Measurements from ENCODE around the gene COL9A3.

The COL9A3 gene

DNA sequence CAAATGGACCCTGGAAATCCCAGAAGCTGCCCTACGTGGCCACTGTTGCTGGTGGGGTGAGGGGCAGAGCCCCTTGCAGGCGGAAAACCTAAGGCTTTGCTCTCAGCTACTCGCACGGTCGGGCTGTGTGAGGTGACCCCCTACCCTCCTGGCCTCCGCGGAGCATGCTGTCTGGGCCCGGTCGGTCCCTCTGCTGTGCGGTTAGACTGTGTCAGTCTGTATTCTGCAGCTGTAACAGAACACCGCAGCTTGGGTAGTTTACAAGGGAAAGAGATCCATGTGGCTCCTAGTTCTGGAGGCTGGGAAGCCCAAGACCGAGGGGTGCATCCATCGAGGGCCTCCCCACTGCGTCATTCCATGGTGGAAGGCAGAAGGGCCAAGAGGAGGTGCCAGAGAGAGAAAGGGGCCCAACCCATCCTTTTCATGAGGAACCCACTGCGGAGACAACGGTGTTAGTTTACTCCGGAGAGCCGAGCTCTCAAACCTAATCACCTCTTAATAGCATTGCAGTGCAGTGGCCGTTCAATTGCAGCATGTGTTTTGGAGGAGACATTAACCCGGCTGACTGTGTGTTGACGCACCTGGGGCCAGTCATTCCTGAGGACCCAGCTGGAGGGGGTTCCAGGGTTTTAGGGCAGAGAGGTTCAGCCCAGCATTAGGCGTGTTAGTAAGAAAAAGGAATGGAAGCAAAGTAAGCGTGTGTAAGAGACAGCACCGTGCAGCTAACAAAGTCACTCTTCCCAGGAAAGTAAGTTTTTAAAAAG, 18.3 kb downstream of the COL9A3 start:
- H3K4me2 ChIP-seq (ENCODE audit: low read depth, low read length, poor library complexity, severe bottlenecking), result no peak overlapping the region
- no peak overlapping the region for H3K9ac ChIP-seq (ENCODE audit: low read depth, low read length, poor library complexity, severe bottlenecking)
- H3K4me3 ChIP-seq (ENCODE audit: low read length, poor library complexity, severe bottlenecking), result no peak overlapping the region
- H2AFZ ChIP-seq (ENCODE audit: low read length), result no peak overlapping the region
- no peaks in the 10 kb centered on the region for H3K9me2 ChIP-seq (replicated peaks; ENCODE audit: low read depth, low read length)
- H3K36me3 ChIP-seq (ENCODE audit: insufficient read depth, low read length), result no peaks in the 10 kb centered on the region
- no peaks in the 10 kb centered on the region for H3F3A ChIP-seq (ENCODE audit: low read depth)
- no peaks in the 10 kb centered on the region for H3K9me3 ChIP-seq (ENCODE audit: insufficient read depth, low read depth, low read length)
- H3K4me1 ChIP-seq (ENCODE audit: insufficient read depth, low read length, poor library complexity, severe bottlenecking), result no peaks in the 10 kb centered on the region
- H3K27me3 ChIP-seq (ENCODE audit: insufficient read depth, low read length, poor library complexity, severe bottlenecking), result no peaks in the 10 kb centered on the region
- no peak for TF ChIP-seq EZH2phosphoT487 (IDR thresholded peaks at IDR 0.05; ENCODE audit: borderline replicate concordance)
- TF ChIP-seq, protein P1, sequence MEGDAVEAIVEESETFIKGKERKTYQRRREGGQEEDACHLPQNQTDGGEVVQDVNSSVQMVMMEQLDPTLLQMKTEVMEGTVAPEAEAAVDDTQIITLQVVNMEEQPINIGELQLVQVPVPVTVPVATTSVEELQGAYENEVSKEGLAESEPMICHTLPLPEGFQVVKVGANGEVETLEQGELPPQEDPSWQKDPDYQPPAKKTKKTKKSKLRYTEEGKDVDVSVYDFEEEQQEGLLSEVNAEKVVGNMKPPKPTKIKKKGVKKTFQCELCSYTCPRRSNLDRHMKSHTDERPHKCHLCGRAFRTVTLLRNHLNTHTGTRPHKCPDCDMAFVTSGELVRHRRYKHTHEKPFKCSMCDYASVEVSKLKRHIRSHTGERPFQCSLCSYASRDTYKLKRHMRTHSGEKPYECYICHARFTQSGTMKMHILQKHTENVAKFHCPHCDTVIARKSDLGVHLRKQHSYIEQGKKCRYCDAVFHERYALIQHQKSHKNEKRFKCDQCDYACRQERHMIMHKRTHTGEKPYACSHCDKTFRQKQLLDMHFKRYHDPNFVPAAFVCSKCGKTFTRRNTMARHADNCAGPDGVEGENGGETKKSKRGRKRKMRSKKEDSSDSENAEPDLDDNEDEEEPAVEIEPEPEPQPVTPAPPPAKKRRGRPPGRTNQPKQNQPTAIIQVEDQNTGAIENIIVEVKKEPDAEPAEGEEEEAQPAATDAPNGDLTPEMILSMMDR (conservative IDR thresholded peaks at IDR 0.05; ENCODE audit: low read length), result no peak
- H3K79me2 ChIP-seq (ENCODE audit: insufficient read depth, low read length), result no peaks in the 10 kb centered on the region
- H4K20me1 ChIP-seq (ENCODE audit: insufficient read depth, low read length, poor library complexity, severe bottlenecking), result no peaks in the 10 kb centered on the region

DNA sequence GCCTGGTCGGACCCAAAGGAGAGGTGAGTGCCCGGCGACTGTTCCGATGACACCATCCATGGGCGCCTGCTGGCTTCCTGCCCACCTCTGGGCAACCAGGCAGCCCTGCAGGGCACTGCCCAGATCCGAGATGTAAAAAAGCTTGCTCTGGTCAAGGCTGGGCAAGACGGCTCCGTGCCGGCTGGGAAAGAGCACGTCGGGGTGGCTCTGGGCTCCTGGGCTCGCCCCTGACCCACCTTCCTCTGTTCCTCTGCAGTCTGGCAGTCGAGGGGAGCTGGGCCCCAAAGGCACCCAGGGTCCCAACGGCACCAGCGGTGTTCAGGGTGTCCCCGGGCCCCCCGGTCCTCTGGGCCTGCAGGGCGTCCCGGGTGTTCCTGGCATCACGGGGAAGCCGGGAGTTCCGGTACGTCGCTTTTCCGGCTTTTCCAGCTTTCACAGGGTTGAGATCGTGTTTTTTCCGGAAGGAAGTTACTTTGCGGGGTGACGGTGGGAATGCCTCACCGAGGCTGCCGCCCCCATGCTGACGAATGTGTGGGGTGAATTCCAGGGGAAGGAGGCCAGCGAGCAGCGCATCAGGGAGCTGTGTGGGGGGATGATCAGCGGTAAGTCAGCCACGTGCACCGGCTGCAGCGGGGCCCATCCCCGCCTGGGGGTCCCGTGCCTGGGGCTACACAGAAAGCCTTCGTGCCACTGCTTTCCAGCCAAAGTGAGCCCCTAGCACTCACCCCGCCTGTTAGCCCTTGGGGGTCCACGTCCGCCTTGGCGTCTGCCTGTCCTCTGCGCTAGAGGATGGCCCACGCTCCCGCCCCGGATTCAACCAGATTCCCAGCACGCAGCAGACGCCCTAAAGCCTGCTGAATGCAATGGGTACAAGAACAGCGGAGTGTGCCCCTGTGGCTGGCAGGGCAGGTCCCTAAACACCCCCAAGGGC, 19.3 kb downstream of the COL9A3 start:
- Histone ChIP-seq H3K4me1 (ENCODE audit: insufficient read depth, low read length, poor library complexity, severe bottlenecking) (no peaks in the 10 kb centered on the region), H3K9ac (ENCODE audit: low read depth, low read length, poor library complexity, severe bottlenecking) (no peak overlapping the region), H3F3A (ENCODE audit: low read depth) (no peaks in the 10 kb centered on the region), H3K9me3 (ENCODE audit: insufficient read depth, low read depth, low read length) (no peaks in the 10 kb centered on the region), H3K4me3 (ENCODE audit: low read length, poor library complexity, severe bottlenecking) (no peak overlapping the region), H3K4me2 (ENCODE audit: low read depth, low read length, poor library complexity, severe bottlenecking) (no peak overlapping the region), H3K27me3 (ENCODE audit: insufficient read depth, low read length, poor library complexity, severe bottlenecking) (no peaks in the 10 kb centered on the region), H3K9me2 (replicated peaks; ENCODE audit: low read depth, low read length) (no peaks in the 10 kb centered on the region), H2AFZ (ENCODE audit: low read length) (no peak overlapping the region), H3K36me3 (ENCODE audit: insufficient read depth, low read length) (no peaks in the 10 kb centered on the region), H3K79me2 (ENCODE audit: insufficient read depth, low read length) (no peaks in the 10 kb centered on the region), H4K20me1 (ENCODE audit: insufficient read depth, low read length, poor library complexity, severe bottlenecking) (no peaks in the 10 kb centered on the region)
- TF ChIP-seq, protein P1 (conservative IDR thresholded peaks at IDR 0.05; ENCODE audit: low read length), result no peak
- no peak for TF ChIP-seq EZH2phosphoT487 (IDR thresholded peaks at IDR 0.05; ENCODE audit: borderline replicate concordance)

DNA sequence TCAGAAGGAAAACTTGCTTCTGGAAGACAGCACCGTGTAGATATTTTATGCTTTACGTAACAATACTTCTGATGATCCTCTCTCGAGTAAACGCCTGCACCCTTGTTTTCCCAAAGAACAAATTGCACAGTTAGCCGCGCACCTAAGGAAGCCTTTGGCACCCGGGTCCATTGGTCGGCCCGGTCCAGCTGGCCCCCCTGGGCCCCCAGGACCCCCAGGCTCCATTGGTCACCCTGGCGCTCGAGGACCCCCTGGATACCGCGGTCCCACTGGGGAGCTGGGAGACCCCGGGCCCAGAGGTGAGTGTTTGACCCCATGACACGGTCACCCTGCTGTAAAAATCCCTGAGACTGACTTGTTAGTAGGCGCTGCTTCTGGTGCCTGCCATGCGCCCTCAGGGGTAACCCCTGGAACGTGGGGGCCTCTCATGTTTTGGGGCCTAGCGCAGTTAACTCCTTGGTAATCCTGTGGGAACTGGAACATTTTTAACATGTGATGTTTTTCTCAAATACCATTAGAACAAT, 20.2 kb downstream of the COL9A3 start:
- TF ChIP-seq, protein P1 (conservative IDR thresholded peaks at IDR 0.05; ENCODE audit: low read length), result no peak
- Histone ChIP-seq H3K9me2 (replicated peaks; ENCODE audit: low read depth, low read length) (no peaks in the 10 kb centered on the region), H3K4me3 (ENCODE audit: low read length, poor library complexity, severe bottlenecking) (no peak overlapping the region), H3K27me3 (ENCODE audit: insufficient read depth, low read length, poor library complexity, severe bottlenecking) (no peaks in the 10 kb centered on the region), H3K79me2 (ENCODE audit: insufficient read depth, low read length) (no peaks in the 10 kb centered on the region), H3K9ac (ENCODE audit: low read depth, low read length, poor library complexity, severe bottlenecking) (no peak overlapping the region), H3K4me1 (ENCODE audit: insufficient read depth, low read length, poor library complexity, severe bottlenecking) (no peaks in the 10 kb centered on the region), H2AFZ (ENCODE audit: low read length) (no peak overlapping the region), H4K20me1 (ENCODE audit: insufficient read depth, low read length, poor library complexity, severe bottlenecking) (no peaks in the 10 kb centered on the region), H3K9me3 (ENCODE audit: insufficient read depth, low read depth, low read length) (no peaks in the 10 kb centered on the region), H3K36me3 (ENCODE audit: insufficient read depth, low read length) (no peaks in the 10 kb centered on the region), H3K4me2 (ENCODE audit: low read depth, low read length, poor library complexity, severe bottlenecking) (no peak overlapping the region), H3F3A (ENCODE audit: low read depth) (no peaks in the 10 kb centered on the region)

Measured in Loucy (cell line).